Heart left ventricle (tissue), 16 donors: ENCODE results near the gene CCDC28A. TPM values are rescaled to one million over a fixed set of nuclear protein-coding genes. Genes with fewer than 3 reads are reported as not detected.

ENCODE experiments used
- ATAC-seq, 4 donors: fragments of 200-7000 bp; cut with Tn5 transposase; one replicate each; pipeline ENCODE4 v1.9.1; 2020 to 2022; ENCODE audit warnings: moderate library complexity in 4 of 4, mild to moderate bottlenecking in 3 of 4, moderate number of reproducible peaks in 1 of 4
- DNase-seq, 5 donors: peaks; one replicate each; pipeline ENCODE4 v3.0.0-alpha.2; 2020
- H3K27ac ChIP-seq, 12 donors: fragments of 200-600 bp; sonication (generic) in 4 of 12; one replicate each; pipeline versions ENCODE4 v1.5.0 to v1.8.0; 2016 to 2022; ENCODE audit warnings: mild to moderate bottlenecking in 2 of 12
- H3K27me3 ChIP-seq, 9 donors: fragments of 200-600 bp; sonication (generic) in 2 of 9; one replicate each; pipeline versions ENCODE4 v1.5.1 to v1.8.0; 2016 to 2022; ENCODE audit warnings: mild to moderate bottlenecking in 3 of 9
- H3K36me3 ChIP-seq, 9 donors: fragments of 200-600 bp; sonication (generic) in 2 of 9; one replicate each; pipeline versions ENCODE4 v1.5.0 to v1.8.0; 2018 to 2022; ENCODE audit warnings: mild to moderate bottlenecking in 2 of 9
- H3K4me1 ChIP-seq, 12 donors: fragments of 200-600 bp; sonication (generic) in 4 of 12; one replicate each; pipeline versions ENCODE4 v1.5.0 to v1.8.0; 2016 to 2022; ENCODE audit warnings: mild to moderate bottlenecking in 3 of 12
- H3K4me3 ChIP-seq, 12 donors: fragments of 200-600 bp; sonication (generic) in 4 of 12; one replicate each; pipeline versions ENCODE4 v1.5.0 to v1.8.0; 2017 to 2022; ENCODE audit warnings: mild to moderate bottlenecking in 9 of 12, moderate library complexity in 4 of 12
- H3K9me3 ChIP-seq, 12 donors: fragments of 200-600 bp; sonication (generic) in 4 of 12; one replicate each; pipeline versions ENCODE4 v1.5.0 to v1.8.0; 2016 to 2022; ENCODE audit warnings: mild to moderate bottlenecking in 1 of 12
- POLR2A ChIP-seq, 2 donors: fragments of 450-650 bp; IDR thresholded peaks; one replicate each; pipeline ENCODE4 v1.6.1; 2017; ENCODE audit warnings: antibody characterized with exemption in 2 of 2, mild to moderate bottlenecking in 2 of 2, moderate library complexity in 2 of 2
- WGBS, 4 donors: extraction: QIAGEN DNeasy Blood & Tissue Kit in 2 of 4; methylation state at CpG; one replicate each; pipeline versions ENCODE4 v1.1.5 to v1.1.7; 2013 to 2018; 5-methylcytosine and 5-hydroxymethylcytosine counted together
- intact Hi-C, 10 donors: fragments of 100-400 bp; cut with DNase I; formaldehyde crosslinking; loops; one replicate each; pipeline versions ENCODE4 v1.11.1 to v1.14.2; 2022
- polyA plus RNA-seq, 2 donors: library from polyadenylated mRNA; stranded (reverse); fragments of 200-250 nt; gene quantifications; one replicate each; pipeline ENCODE4 v1.2.3, GENCODE V29; 2013
- total RNA-seq, 9 donors: library from RNA; depleted of rRNA in 2 of 9; stranded (reverse); fragments of >200 nt in 2 of 9; fragmentation: NEBNext Ultra II Directional in 3 of 9; extraction: Animal tissue kit (Norgen Biotek cat#: 25700) in 3 of 9; gene quantifications; one replicate each; pipeline versions ENCODE4 v1.1.0 to v1.2.4, GENCODE V29; 2016 to 2023
- TF ChIP-seq, protein P1 (sequence below), 12 donors: fragments of 200-600 bp; sonication (generic) in 4 of 12; IDR thresholded peaks; one replicate each; pipeline versions ENCODE4 v1.5.0 to v1.8.0; 2018 to 2022; ENCODE audit warnings: antibody characterized with exemption in 12 of 12, mild to moderate bottlenecking in 5 of 12
- donor health status: ischemic (EF 13 %, LVEDD 7.1; RV severe dilation, severe dysfunction).
- donor health status: healthy with polysubstance abuse.
- donor health status: DM: no; HTN: yes; CAD: no.
- donor health status: DM: no; HTN: no; CAD: no.
- donor health status: ischemic (EF 25% LVEDD 6.9; RV normal size, moderate dysfunction).
- donor health status: ischemic (EF 25% LVEDD 5.7; RV mildly dilated, moderate dysfunction).
- donor health status: healthy.
- donor health status: DM: yes; HTN: yes; CAD: no.
- donor health status: ischemic (EF 35%, LVEDD 5.7; RV mildly dilated, moderate dysfunction).
- donor health status: nonischemic (EF 11% LVEDD 7.7; RV severe dilation, severe dysfunction).
- donor health status: DM: yes; HTN: yes; CAD: no.
- donor health status: PGD.
- donor health status: ischemic (EF 29% LVEDD 5.4; RV normal size, mild dysfunction).
- donor health status: nonischemic (EF 23%, LVEDD 6.1; RV moderate dilation, normal function).

CCDC28A gene
- total and polyA plus RNA-seq, 11 donors = 4.6 to 13.6 (median 7.8) TPM

- peaks cover 0 to 22% (median 12%) of the 10 kb centered on the region in 12 donors for H3K4me1 ChIP-seq
- no peak for ATAC-seq
- intact Hi-C loops = no loop called here
- H3K36me3 ChIP-seq = peaks cover 0 to 94% (median 75%) of the 10 kb centered on the region in 9 donors
- H3K27ac ChIP-seq = peak overlapping the region in 1 of 12 donors; percentile 58
- TF ChIP-seq POLR2A (IDR thresholded peaks at IDR 0.05) = no peak
- TF ChIP-seq, protein P1, sequence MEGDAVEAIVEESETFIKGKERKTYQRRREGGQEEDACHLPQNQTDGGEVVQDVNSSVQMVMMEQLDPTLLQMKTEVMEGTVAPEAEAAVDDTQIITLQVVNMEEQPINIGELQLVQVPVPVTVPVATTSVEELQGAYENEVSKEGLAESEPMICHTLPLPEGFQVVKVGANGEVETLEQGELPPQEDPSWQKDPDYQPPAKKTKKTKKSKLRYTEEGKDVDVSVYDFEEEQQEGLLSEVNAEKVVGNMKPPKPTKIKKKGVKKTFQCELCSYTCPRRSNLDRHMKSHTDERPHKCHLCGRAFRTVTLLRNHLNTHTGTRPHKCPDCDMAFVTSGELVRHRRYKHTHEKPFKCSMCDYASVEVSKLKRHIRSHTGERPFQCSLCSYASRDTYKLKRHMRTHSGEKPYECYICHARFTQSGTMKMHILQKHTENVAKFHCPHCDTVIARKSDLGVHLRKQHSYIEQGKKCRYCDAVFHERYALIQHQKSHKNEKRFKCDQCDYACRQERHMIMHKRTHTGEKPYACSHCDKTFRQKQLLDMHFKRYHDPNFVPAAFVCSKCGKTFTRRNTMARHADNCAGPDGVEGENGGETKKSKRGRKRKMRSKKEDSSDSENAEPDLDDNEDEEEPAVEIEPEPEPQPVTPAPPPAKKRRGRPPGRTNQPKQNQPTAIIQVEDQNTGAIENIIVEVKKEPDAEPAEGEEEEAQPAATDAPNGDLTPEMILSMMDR (IDR thresholded peaks at IDR 0.05) = no peak
- no peak overlapping the region for H3K4me3 ChIP-seq
- WGBS, 4 donors = 40 to 96% (median 92%) methylated on average over 1 of the region's 1 CpG
- H3K27me3 ChIP-seq = no peaks in the 10 kb centered on the region
- DNase-seq = no peak
- H3K9me3 ChIP-seq = no peaks in the 10 kb centered on the region
Measured at GRCh38 chr6:138787138-138787537, 13.6 kb downstream of the CCDC28A start.

GRCh38 chr6:138795809-138796603 is 22.4 kb downstream of the CCDC28A start, which contains the start of gene ECT2L:
ECT2L (plus strand) TSS chr6:138796087; CDS start chr6:138813275, 17,188 bp downstream.
- peak; percentile 91 to 98 (median 96) for ATAC-seq

DNA sequence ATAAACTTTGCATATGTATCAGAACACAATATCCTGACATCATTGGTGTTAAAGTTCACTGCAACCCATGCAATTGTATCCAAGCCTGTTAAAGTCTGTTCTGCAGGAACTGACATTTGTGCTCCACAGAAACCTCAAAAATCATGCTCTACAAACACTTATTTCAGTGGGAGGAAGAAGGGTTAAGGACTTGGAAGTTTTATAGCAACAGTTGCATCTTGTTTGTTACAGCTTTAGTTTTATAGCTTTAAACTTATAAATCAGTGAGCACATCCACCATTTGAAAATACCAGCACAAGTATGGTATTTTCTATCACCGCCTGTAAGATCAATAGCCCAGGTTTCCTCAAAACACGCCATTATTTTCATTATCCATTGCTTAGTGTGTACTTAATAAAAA is 23.2 kb downstream of the CCDC28A start:
- 84 to 94% (median 87%) methylated on average over 2 of the region's 2 CpGs for WGBS, 4 donors
- H3K36me3 ChIP-seq = peaks cover 0 to 20% (median 12%) of the 10 kb centered on the region in 9 donors
- intact Hi-C loops = no loop called here
- H3K4me1 ChIP-seq = peaks cover 0 to 17% (median under 1%) of the 10 kb centered on the region in 12 donors
- no peak for TF ChIP-seq POLR2A (IDR thresholded peaks at IDR 0.05)
- TF ChIP-seq, protein P1 (IDR thresholded peaks at IDR 0.05) = no peak
- ATAC-seq = no peak
- H3K27me3 ChIP-seq = no peaks in the 10 kb centered on the region
- H3K27ac ChIP-seq = peak overlapping the region in 5 of 12 donors; percentile 73 to 86 (median 85)
- DNase-seq = no peak
- peak overlapping the region in 6 of 12 donors; percentile 53 to 70 (median 62) for H3K4me3 ChIP-seq
- no peaks in the 10 kb centered on the region for H3K9me3 ChIP-seq

More at GRCh38 chr6:138795809-138796603, 22.4 kb downstream of the CCDC28A start, which contains the start of gene ECT2L:
- H3K36me3 ChIP-seq = peaks cover 0 to 27% (median 20%) of the 10 kb centered on the region in 9 donors
- H3K27me3 ChIP-seq = no peaks in the 10 kb centered on the region
- TF ChIP-seq, protein P1 (IDR thresholded peaks at IDR 0.05) = no peak
- peak in 1 of 2 donors; percentile 26 for TF ChIP-seq POLR2A (IDR thresholded peaks at IDR 0.05)
- intact Hi-C loops = no loop called here
- H3K4me1 ChIP-seq = peaks cover 0 to 17% (median under 1%) of the 10 kb centered on the region in 12 donors
- peak; percentile 84 to 91 (median 88) for DNase-seq
- no peaks in the 10 kb centered on the region for H3K9me3 ChIP-seq
- 9 to 24% (median 15%) methylated on average over 18 to 50 of the region's 50 CpGs for WGBS, 4 donors
- peak within 1 kb of the TSS; percentile 48 to 88 (median 79) for H3K27ac ChIP-seq
- peak within 1 kb of the TSS; percentile 12 to 70 (median 56) for H3K4me3 ChIP-seq

DNA sequence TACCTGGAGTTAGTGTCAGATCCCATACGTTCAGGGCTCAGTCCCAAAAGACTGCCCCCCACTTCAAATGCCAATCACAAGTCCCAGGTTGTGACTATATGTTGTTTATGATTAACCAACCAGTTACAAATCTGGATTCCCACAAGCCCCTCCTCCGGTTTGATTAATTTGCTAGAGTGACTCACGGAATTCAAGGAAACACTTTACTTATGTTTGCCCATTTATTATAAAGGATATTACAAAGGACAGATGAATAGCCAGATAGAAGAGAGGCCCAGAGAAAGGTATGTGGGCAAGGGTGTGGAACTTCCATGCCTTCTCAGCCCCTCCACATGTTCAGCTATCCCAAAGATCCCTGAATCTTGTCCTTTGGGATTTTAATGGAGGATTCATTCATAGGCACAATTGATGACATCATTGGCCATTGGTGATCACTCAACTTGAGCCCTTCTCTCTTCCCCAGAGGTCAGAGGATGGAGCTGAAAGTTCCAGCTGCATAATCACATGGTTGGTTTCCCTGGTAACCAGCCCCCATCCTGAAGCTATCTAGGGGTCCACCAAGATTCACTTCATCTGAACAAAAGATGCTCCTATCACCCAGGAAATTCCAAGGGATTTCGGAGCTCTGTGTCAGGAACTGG is 24.4 kb downstream of the CCDC28A start:
- Histone ChIP-seq H3K9me3 (no peaks in the 10 kb centered on the region), H3K27me3 (no peaks in the 10 kb centered on the region), H3K27ac (no peak overlapping the region), H3K36me3 (peaks cover 0 to 9% (median under 1%) of the 10 kb centered on the region in 9 donors), H3K4me3 (no peak overlapping the region), H3K4me1 (peaks cover 0 to 17% (median under 1%) of the 10 kb centered on the region in 12 donors)
- TF ChIP-seq POLR2A (IDR thresholded peaks at IDR 0.05) = no peak
- TF ChIP-seq, protein P1 (IDR thresholded peaks at IDR 0.05) = no peak
- no peak for DNase-seq
- ATAC-seq = no peak
- 88 to 93% (median 92%) methylated on average over 4 of the region's 4 CpGs for WGBS, 4 donors
- intact Hi-C loops = no loop called here
